GM23338 (cell line): ENCODE measurements around the gene POU4F2. TPM values are rescaled to one million over a fixed set of nuclear protein-coding genes. Genes with fewer than 3 reads are reported as not detected.
A peak's percentile ranks its signal among the peaks of the same experiment; 100 is the strongest.
"Not testable (repeated sequence)": the region's sequence is repeated elsewhere in the genome, so short reads cannot be mapped to it uniquely, and the experiment has no call there.

ENCODE experiments used
- ATAC-seq: fragments of 200-7000 bp; cut with Tn5 transposase; 3 replicates; pipeline ENCODE4 v1.9.1; 2020
- DNase-seq: peaks from one replicate; pipeline ENCODE4 v3.0.0-alpha.2; 2015; ENCODE audit warnings: low spot score
- H2AFZ ChIP-seq: fragments of 200-600 bp; sonication (generic); 2 replicates; pipeline ENCODE4 v1.8.0; 2016; ENCODE audit warnings: antibody characterized with exemption, mild to moderate bottlenecking, moderate library complexity
- H3F3A ChIP-seq: fragments of 200-600 bp; sonication (generic); replicated peaks from 2 replicates; pipeline ENCODE4 v1.8.0; 2017; ENCODE audit warnings: antibody characterized with exemption, mixed run types, low read depth
- H3K27ac ChIP-seq: fragments of 200-600 bp; sonication (generic); 2 replicates; pipeline ENCODE4 v1.6.1; 2016; ENCODE audit warnings: low read depth
- H3K27me3 ChIP-seq: fragments of 200-600 bp; sonication (generic); 2 replicates; pipeline ENCODE4 v1.8.0; 2016; ENCODE audit warnings: mild to moderate bottlenecking, mixed run types, moderate library complexity; ENCODE audit not compliant: insufficient read depth
- H3K36me3 ChIP-seq: fragments of 200-600 bp; sonication (generic); 2 replicates; pipeline ENCODE4 v1.8.0; 2016; ENCODE audit warnings: mild to moderate bottlenecking; ENCODE audit not compliant: insufficient read depth
- H3K4me1 ChIP-seq: fragments of 200-600 bp; sonication (generic); 2 replicates; pipeline ENCODE4 v1.8.0; 2016; ENCODE audit warnings: mild to moderate bottlenecking, moderate library complexity; ENCODE audit not compliant: insufficient read depth
- H3K4me2 ChIP-seq: fragments of 200-600 bp; sonication (generic); 2 replicates; pipeline ENCODE4 v1.7.1; 2017; ENCODE audit warnings: mixed run types
- H3K4me3 ChIP-seq: fragments of 200-600 bp; sonication (generic); 2 replicates; pipeline ENCODE4 v1.6.1; 2016; ENCODE audit warnings: mixed run types
- H3K79me2 ChIP-seq: fragments of 200-600 bp; sonication (generic); replicated peaks from 2 replicates; pipeline ENCODE4 v1.8.0; 2017; ENCODE audit warnings: mild to moderate bottlenecking; ENCODE audit not compliant: insufficient read depth
- H3K9me2 ChIP-seq: fragments of 200-600 bp; sonication (generic); 2 replicates; pipeline ENCODE4 v1.8.0; 2017; ENCODE audit not compliant: insufficient read depth
- H4K20me1 ChIP-seq: fragments of 200-600 bp; sonication (generic); replicated peaks from 2 replicates; pipeline ENCODE4 v1.8.0; 2017; ENCODE audit warnings: mild to moderate bottlenecking; ENCODE audit not compliant: insufficient read depth
- H3K27ac Mint-ChIP-seq: 2 replicates; pipeline ENCODE4 v1.8.0; 2020; ENCODE audit warnings: inconsistent platforms, mild to moderate bottlenecking, moderate library complexity, mixed read lengths
- H3K27me3 Mint-ChIP-seq: 3 replicates; pipeline ENCODE4 v1.8.0; 2022; ENCODE audit warnings: low read depth, mild to moderate bottlenecking, moderate library complexity, mixed read lengths, inconsistent platforms; ENCODE audit not compliant: insufficient read depth, poor library complexity
- H3K36me3 Mint-ChIP-seq: 3 replicates; pipeline ENCODE4 v1.8.0; 2021; ENCODE audit warnings: low read depth, mild to moderate bottlenecking, inconsistent platforms, moderate library complexity, mixed read lengths
- H3K4me1 Mint-ChIP-seq: 3 replicates; pipeline ENCODE4 v1.8.0; 2020; ENCODE audit warnings: mild to moderate bottlenecking, inconsistent platforms, mixed read lengths
- H3K4me3 Mint-ChIP-seq: 3 replicates; pipeline ENCODE4 v1.8.0; 2021; ENCODE audit warnings: moderate library complexity, mild to moderate bottlenecking, inconsistent platforms, mixed read lengths
- H3K9me3 Mint-ChIP-seq: 3 replicates; pipeline ENCODE4 v1.8.0; 2020; ENCODE audit warnings: moderate library complexity, mild to moderate bottlenecking, inconsistent platforms, mixed read lengths
- CREB1 ChIP-seq: fragments of 250-450 bp; sonication (Bioruptor Pico); IDR thresholded peaks from 2 replicates; pipeline ENCODE4 v1.5.0; 2020; ENCODE audit warnings: low read depth, mild to moderate bottlenecking, moderate library complexity
- EZH2 ChIP-seq: fragments of 200-600 bp; sonication (generic); IDR thresholded peaks from one replicate; pipeline ENCODE4 v1.8.0; 2017; ENCODE audit warnings: antibody characterized with exemption, mild to moderate bottlenecking, low read depth; ENCODE audit not compliant: unreplicated experiment
- EZH2phosphoT487 ChIP-seq: fragments of 200-600 bp; sonication (generic); IDR thresholded peaks from one replicate; pipeline ENCODE4 v1.8.1; 2018; ENCODE audit warnings: antibody characterized with exemption; ENCODE audit not compliant: unreplicated experiment
- POLR2AphosphoS5 ChIP-seq: IDR thresholded peaks from 2 replicates; pipeline ENCODE4 v1.6.1; 2016; ENCODE audit warnings: antibody characterized with exemption, low read depth
- ZNF331 ChIP-seq: fragments of 250-450 bp; sonication (Bioruptor Pico); IDR thresholded peaks from 2 replicates; pipeline ENCODE4 v1.5.0; 2020; ENCODE audit warnings: low read depth, mild to moderate bottlenecking, moderate library complexity
- polyA plus RNA-seq: library from polyadenylated mRNA; unstranded; fragments of >200 nt; fragmentation: Nextera tagmentation; extraction: Ambion mirVana; gene quantifications from 2 replicates; pipeline ENCODE4 v1.2.1, GENCODE V29; 2016
- total RNA-seq: library from RNA; depleted of rRNA; stranded (reverse); fragments of >200 nt; shearing (Covaris generic); gene quantifications from 2 replicates; pipeline ENCODE4 v1.2.3, GENCODE V29; 2014
- TF ChIP-seq, protein P1 (sequence below), 2 experiments: fragments of 200-600 bp in 1 of 2; sonication (generic) in 1 of 2; conservative IDR thresholded peaks; 2 replicates each; pipeline versions ENCODE4 v1.5.1 to v1.6.1; 2016 to 2017; ENCODE audit warnings: antibody characterized with exemption in 2 of 2, low read depth in 2 of 2, mild to moderate bottlenecking in 2 of 2, moderate library complexity in 1 of 2
- TF ChIP-seq, protein P2 (sequence below): IDR thresholded peaks from one replicate; pipeline ENCODE4 v1.6.1; 2018; ENCODE audit warnings: antibody characterized with exemption; ENCODE audit not compliant: unreplicated experiment
- TF ChIP-seq, protein P3 (sequence below): fragments of 250-450 bp; sonication (Bioruptor Pico); IDR thresholded peaks from 2 replicates; pipeline ENCODE4 v1.5.0; 2020; ENCODE audit warnings: mild to moderate bottlenecking, moderate library complexity

Gene POU4F2
- total and polyA plus RNA-seq, 2 experiments from 2014 or later = not detected

DNA sequence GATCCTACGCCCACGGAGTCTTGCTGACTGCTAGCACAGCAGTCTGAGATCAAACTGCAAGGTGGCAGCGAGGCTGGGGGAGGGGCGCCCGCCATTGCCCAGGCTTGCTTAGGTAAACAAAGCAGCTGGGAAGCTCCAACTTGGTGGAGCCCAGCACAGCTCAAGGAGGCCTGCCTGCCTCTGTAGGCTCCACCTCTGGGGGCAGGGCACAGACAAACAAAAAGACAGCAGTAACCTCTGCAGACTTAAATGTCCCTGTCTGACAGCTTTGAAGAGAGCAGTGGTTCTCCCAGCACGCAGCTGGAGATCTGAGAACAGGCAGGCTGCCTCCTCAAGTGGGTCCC lies 25.2 kb downstream of the POU4F2 start:
- H3K4me1 Mint-ChIP-seq, H3K4me2 ChIP-seq, H3K36me3 Mint-ChIP-seq, H3K4me3 ChIP-seq, H3K4me1 ChIP-seq, H3K27ac ChIP-seq, H2AFZ ChIP-seq, H3K4me3 Mint-ChIP-seq, H3F3A ChIP-seq, H3K79me2 ChIP-seq, H3K9me3 Mint-ChIP-seq, H3K27me3 Mint-ChIP-seq, H3K36me3 ChIP-seq, H3K9me2 ChIP-seq, H3K27ac Mint-ChIP-seq, H4K20me1 ChIP-seq: not testable (repeated sequence)
- ATAC-seq = peak; percentile 57
- peaks cover 41% of the 10 kb centered on the region for H3K27me3 ChIP-seq
- peak; percentile 4 for DNase-seq

DNA sequence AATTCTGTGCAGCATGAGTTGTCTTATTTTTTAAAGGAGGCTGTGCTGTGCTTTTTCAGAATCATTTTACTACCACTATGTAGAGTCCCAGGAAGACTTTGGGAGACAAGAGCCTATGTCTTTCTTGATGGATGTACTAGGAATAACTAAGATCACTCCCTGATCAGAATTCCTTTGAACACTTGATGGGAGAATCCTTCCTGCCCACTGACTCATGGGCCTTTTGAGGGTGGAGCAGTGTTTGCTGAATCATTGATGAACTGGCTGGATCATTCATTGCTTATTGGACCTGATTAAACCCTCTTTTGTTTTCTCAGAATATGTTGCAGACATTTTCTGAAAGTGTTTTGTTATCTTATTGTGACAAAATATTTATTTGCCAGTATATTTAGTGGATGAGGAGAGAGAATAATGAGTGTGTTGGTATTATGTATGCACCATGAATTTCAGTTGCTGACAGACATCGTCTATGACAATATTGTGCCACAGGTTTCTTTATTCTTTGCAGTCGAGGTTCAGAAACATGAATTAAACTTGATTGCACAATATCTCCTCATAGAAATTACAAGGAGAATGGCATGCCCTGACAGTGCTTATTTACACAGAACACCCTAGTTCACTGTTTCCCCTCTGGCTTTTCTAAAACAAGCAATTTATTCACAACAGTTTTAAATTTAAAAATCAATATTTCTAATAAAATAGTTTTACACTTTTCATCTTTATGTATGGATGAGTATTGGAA lies 36.3 kb downstream of the POU4F2 start:
- no peaks in the 10 kb centered on the region for H4K20me1 ChIP-seq
- Mint-ChIP-seq H3K27me3 (no peaks in the 10 kb centered on the region), H3K9me3 (peaks cover 2% of the 10 kb centered on the region; the same call in 1 of the 3 replicates), H3K27ac (no peak overlapping the region), H3K4me1 (no peaks in the 10 kb centered on the region), H3K4me3 (no peak overlapping the region), H3K36me3 (no peaks in the 10 kb centered on the region)
- H2AFZ ChIP-seq = no peak overlapping the region
- peaks cover 4% of the 10 kb centered on the region; the same call in 1 of the 2 replicates for H3K9me2 ChIP-seq
- DNase-seq = no peak
- H3F3A ChIP-seq = no peaks in the 10 kb centered on the region
- no peaks in the 10 kb centered on the region for H3K4me1 ChIP-seq
- no peaks in the 10 kb centered on the region for H3K27me3 ChIP-seq
- no peak overlapping the region for H3K4me3 ChIP-seq
- no peak for ATAC-seq
- H3K4me2 ChIP-seq = no peak overlapping the region
- no peak overlapping the region for H3K27ac ChIP-seq
- H3K79me2 ChIP-seq = no peaks in the 10 kb centered on the region
- H3K36me3 ChIP-seq = no peaks in the 10 kb centered on the region
- TF ChIP-seq POLR2AphosphoS5 (no peak), CREB1 (CRISPR knock-in tag) (no peak), ZNF331 (CRISPR knock-in tag) (no peak), EZH2phosphoT487 (no peak), EZH2 (no peak)
- TF ChIP-seq, protein P1, sequence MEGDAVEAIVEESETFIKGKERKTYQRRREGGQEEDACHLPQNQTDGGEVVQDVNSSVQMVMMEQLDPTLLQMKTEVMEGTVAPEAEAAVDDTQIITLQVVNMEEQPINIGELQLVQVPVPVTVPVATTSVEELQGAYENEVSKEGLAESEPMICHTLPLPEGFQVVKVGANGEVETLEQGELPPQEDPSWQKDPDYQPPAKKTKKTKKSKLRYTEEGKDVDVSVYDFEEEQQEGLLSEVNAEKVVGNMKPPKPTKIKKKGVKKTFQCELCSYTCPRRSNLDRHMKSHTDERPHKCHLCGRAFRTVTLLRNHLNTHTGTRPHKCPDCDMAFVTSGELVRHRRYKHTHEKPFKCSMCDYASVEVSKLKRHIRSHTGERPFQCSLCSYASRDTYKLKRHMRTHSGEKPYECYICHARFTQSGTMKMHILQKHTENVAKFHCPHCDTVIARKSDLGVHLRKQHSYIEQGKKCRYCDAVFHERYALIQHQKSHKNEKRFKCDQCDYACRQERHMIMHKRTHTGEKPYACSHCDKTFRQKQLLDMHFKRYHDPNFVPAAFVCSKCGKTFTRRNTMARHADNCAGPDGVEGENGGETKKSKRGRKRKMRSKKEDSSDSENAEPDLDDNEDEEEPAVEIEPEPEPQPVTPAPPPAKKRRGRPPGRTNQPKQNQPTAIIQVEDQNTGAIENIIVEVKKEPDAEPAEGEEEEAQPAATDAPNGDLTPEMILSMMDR (conservative IDR thresholded peaks at IDR 0.05; ENCODE audit: low read depth in 2 of 2) = no peak
- TF ChIP-seq, protein P2, sequence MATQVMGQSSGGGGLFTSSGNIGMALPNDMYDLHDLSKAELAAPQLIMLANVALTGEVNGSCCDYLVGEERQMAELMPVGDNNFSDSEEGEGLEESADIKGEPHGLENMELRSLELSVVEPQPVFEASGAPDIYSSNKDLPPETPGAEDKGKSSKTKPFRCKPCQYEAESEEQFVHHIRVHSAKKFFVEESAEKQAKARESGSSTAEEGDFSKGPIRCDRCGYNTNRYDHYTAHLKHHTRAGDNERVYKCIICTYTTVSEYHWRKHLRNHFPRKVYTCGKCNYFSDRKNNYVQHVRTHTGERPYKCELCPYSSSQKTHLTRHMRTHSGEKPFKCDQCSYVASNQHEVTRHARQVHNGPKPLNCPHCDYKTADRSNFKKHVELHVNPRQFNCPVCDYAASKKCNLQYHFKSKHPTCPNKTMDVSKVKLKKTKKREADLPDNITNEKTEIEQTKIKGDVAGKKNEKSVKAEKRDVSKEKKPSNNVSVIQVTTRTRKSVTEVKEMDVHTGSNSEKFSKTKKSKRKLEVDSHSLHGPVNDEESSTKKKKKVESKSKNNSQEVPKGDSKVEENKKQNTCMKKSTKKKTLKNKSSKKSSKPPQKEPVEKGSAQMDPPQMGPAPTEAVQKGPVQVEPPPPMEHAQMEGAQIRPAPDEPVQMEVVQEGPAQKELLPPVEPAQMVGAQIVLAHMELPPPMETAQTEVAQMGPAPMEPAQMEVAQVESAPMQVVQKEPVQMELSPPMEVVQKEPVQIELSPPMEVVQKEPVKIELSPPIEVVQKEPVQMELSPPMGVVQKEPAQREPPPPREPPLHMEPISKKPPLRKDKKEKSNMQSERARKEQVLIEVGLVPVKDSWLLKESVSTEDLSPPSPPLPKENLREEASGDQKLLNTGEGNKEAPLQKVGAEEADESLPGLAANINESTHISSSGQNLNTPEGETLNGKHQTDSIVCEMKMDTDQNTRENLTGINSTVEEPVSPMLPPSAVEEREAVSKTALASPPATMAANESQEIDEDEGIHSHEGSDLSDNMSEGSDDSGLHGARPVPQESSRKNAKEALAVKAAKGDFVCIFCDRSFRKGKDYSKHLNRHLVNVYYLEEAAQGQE = no peak
- TF ChIP-seq, protein P3, sequence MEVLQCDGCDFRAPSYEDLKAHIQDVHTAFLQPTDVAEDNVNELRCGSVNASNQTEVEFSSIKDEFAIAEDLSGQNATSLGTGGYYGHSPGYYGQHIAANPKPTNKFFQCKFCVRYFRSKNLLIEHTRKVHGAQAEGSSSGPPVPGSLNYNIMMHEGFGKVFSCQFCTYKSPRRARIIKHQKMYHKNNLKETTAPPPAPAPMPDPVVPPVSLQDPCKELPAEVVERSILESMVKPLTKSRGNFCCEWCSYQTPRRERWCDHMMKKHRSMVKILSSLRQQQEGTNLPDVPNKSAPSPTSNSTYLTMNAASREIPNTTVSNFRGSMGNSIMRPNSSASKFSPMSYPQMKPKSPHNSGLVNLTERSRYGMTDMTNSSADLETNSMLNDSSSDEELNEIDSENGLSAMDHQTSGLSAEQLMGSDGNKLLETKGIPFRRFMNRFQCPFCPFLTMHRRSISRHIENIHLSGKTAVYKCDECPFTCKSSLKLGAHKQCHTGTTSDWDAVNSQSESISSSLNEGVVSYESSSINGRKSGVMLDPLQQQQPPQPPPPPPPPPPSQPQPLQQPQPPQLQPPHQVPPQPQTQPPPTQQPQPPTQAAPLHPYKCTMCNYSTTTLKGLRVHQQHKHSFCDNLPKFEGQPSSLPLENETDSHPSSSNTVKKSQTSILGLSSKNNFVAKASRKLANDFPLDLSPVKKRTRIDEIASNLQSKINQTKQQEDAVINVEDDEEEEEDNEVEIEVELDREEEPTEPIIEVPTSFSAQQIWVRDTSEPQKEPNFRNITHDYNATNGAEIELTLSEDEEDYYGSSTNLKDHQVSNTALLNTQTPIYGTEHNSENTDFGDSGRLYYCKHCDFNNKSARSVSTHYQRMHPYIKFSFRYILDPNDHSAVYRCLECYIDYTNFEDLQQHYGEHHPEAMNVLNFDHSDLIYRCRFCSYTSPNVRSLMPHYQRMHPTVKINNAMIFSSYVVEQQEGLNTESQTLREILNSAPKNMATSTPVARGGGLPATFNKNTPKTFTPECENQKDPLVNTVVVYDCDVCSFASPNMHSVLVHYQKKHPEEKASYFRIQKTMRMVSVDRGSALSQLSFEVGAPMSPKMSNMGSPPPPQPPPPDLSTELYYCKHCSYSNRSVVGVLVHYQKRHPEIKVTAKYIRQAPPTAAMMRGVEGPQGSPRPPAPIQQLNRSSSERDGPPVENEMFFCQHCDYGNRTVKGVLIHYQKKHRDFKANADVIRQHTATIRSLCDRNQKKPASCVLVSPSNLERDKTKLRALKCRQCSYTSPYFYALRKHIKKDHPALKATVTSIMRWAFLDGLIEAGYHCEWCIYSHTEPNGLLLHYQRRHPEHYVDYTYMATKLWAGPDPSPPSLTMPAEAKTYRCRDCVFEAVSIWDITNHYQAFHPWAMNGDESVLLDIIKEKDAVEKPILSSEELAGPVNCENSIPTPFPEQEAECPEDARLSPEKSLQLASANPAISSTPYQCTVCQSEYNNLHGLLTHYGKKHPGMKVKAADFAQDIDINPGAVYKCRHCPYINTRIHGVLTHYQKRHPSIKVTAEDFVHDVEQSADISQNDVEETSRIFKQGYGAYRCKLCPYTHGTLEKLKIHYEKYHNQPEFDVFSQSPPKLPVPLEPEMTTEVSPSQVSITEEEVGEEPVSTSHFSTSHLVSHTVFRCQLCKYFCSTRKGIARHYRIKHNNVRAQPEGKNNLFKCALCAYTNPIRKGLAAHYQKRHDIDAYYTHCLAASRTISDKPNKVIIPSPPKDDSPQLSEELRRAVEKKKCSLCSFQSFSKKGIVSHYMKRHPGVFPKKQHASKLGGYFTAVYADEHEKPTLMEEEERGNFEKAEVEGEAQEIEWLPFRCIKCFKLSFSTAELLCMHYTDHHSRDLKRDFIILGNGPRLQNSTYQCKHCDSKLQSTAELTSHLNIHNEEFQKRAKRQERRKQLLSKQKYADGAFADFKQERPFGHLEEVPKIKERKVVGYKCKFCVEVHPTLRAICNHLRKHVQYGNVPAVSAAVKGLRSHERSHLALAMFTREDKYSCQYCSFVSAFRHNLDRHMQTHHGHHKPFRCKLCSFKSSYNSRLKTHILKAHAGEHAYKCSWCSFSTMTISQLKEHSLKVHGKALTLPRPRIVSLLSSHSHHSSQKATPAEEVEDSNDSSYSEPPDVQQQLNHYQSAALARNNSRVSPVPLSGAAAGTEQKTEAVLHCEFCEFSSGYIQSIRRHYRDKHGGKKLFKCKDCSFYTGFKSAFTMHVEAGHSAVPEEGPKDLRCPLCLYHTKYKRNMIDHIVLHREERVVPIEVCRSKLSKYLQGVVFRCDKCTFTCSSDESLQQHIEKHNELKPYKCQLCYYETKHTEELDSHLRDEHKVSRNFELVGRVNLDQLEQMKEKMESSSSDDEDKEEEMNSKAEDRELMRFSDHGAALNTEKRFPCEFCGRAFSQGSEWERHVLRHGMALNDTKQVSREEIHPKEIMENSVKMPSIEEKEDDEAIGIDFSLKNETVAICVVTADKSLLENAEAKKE = no peak
